ENCODE measurements around the gene MAD2L1BP.

DNA sequence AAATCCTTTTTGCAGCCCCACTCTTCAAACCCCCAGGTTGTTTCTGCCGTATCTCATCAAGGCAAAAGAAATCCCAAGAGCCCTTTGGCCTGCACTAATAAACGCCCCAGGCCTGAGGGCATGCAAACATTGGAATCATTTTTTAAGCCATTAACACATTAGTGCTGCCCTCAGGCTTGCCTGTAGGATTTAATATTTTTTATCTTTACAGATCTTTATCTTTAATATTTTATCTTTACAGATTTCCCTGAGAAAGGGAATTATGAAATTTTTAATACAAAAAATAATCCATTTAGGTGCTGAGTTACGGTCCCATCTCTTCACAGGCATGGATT lies 21.3 kb upstream of the MAD2L1BP start:
- TF ChIP-seq, protein P1, sequence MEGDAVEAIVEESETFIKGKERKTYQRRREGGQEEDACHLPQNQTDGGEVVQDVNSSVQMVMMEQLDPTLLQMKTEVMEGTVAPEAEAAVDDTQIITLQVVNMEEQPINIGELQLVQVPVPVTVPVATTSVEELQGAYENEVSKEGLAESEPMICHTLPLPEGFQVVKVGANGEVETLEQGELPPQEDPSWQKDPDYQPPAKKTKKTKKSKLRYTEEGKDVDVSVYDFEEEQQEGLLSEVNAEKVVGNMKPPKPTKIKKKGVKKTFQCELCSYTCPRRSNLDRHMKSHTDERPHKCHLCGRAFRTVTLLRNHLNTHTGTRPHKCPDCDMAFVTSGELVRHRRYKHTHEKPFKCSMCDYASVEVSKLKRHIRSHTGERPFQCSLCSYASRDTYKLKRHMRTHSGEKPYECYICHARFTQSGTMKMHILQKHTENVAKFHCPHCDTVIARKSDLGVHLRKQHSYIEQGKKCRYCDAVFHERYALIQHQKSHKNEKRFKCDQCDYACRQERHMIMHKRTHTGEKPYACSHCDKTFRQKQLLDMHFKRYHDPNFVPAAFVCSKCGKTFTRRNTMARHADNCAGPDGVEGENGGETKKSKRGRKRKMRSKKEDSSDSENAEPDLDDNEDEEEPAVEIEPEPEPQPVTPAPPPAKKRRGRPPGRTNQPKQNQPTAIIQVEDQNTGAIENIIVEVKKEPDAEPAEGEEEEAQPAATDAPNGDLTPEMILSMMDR (IDR thresholded peaks at IDR 0.05), result no peak
- no peak for TF ChIP-seq POLR2A (IDR thresholded peaks at IDR 0.05)
